ENCODE results near the gene SLC8B1. TPM values are rescaled to one million over a fixed set of nuclear protein-coding genes. Genes with fewer than 3 reads are reported as not detected.
A peak's percentile ranks its signal among the peaks of the same experiment; 100 is the strongest.

SLC8B1 gene
- total RNA-seq, 1 donor, result 19.5 TPM

DNA sequence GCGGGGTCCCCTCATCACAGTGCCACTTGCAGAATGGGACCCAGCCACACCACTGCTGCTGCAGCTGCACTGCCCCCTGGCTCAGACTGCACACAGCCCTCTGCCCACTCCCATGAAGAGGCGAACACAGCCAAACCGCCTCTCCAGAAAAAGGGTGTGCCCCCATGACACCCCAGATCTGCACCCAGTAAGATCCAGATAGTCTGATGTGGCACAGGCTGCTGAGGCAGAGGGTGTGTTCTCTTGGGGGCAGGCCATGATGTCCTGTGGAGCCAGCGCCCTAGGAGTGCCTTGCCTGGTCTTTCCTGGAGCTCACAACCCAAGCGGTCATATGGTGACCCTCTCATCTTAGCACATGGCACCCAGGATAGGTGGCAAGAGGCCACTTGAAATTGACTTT, 44.4 kb downstream of the SLC8B1 start:
- Histone ChIP-seq H3K27ac (ENCODE audit: low read depth, low read length) (no peak overlapping the region), H4K20me1 (ENCODE audit: insufficient read depth, low read length) (peaks cover 3% of the 10 kb centered on the region), H3K4me1 (ENCODE audit: insufficient read depth, low read length) (peaks cover 19% of the 10 kb centered on the region), H3K4me3 (ENCODE audit: insufficient read depth, low read length) (no peak overlapping the region), H3K27me3 (ENCODE audit: insufficient read depth, low read length) (no peaks in the 10 kb centered on the region), H3K4me2 (ENCODE audit: insufficient read depth, low read length) (no peak overlapping the region), H3K9me3 (ENCODE audit: low read depth, low read length) (no peaks in the 10 kb centered on the region), H3K36me3 (ENCODE audit: insufficient read depth, low read length) (peaks cover 22% of the 10 kb centered on the region), H3K79me2 (ENCODE audit: insufficient read depth, low read length) (no peaks in the 10 kb centered on the region), H2AFZ (ENCODE audit: low read length) (no peak overlapping the region)
- DNase-seq (ENCODE audit: insufficient read length, low spot score, missing footprints), result no peak
- TF ChIP-seq, protein P1, sequence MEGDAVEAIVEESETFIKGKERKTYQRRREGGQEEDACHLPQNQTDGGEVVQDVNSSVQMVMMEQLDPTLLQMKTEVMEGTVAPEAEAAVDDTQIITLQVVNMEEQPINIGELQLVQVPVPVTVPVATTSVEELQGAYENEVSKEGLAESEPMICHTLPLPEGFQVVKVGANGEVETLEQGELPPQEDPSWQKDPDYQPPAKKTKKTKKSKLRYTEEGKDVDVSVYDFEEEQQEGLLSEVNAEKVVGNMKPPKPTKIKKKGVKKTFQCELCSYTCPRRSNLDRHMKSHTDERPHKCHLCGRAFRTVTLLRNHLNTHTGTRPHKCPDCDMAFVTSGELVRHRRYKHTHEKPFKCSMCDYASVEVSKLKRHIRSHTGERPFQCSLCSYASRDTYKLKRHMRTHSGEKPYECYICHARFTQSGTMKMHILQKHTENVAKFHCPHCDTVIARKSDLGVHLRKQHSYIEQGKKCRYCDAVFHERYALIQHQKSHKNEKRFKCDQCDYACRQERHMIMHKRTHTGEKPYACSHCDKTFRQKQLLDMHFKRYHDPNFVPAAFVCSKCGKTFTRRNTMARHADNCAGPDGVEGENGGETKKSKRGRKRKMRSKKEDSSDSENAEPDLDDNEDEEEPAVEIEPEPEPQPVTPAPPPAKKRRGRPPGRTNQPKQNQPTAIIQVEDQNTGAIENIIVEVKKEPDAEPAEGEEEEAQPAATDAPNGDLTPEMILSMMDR (IDR thresholded peaks at IDR 0.05; ENCODE audit: extremely low read depth, low read depth, low read length), result no peak

GRCh38 chr12:113289361-113289760, 45.5 kb downstream of the SLC8B1 start:
- no peak overlapping the region for H3K4me3 ChIP-seq (ENCODE audit: insufficient read depth, low read length)
- H3K9me3 ChIP-seq (ENCODE audit: low read depth, low read length), result no peaks in the 10 kb centered on the region
- no peak overlapping the region for H3K4me2 ChIP-seq (ENCODE audit: insufficient read depth, low read length)
- H3K4me1 ChIP-seq (ENCODE audit: insufficient read depth, low read length), result peaks cover 19% of the 10 kb centered on the region
- TF ChIP-seq, protein P1 (IDR thresholded peaks at IDR 0.05; ENCODE audit: extremely low read depth, low read depth, low read length), result no peak
- no peak overlapping the region for H2AFZ ChIP-seq (ENCODE audit: low read length)
- peak; percentile 91 for DNase-seq (ENCODE audit: insufficient read length, low spot score, missing footprints)
- H3K27me3 ChIP-seq (ENCODE audit: insufficient read depth, low read length), result no peaks in the 10 kb centered on the region
- H3K79me2 ChIP-seq (ENCODE audit: insufficient read depth, low read length), result no peaks in the 10 kb centered on the region
- peaks cover 19% of the 10 kb centered on the region for H3K36me3 ChIP-seq (ENCODE audit: insufficient read depth, low read length)
- no peak overlapping the region for H3K27ac ChIP-seq (ENCODE audit: low read depth, low read length)
- H4K20me1 ChIP-seq (ENCODE audit: insufficient read depth, low read length), result peaks cover 3% of the 10 kb centered on the region

DNA sequence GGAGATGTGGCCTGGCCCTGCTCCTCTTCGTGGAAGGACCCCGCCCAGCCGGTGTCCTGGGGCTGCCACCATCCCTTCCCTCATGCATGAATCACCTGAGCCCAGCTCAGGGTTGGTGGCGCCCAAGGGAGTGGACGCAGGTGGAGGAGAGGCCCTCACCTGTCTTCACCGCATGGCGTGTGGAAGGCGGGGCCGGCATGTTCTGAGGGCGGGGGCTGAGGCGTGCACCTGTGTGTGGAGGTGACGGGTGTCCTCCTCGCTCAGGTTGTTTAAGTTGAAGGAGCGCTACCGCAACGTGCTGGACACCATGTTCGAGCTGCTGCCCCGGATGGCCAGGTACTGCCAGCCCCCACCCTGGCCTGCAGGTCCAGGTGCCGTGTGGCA, 47.0 kb downstream of the SLC8B1 start:
- H3K4me2 ChIP-seq (ENCODE audit: insufficient read depth, low read length), result no peak overlapping the region
- TF ChIP-seq, protein P1 (IDR thresholded peaks at IDR 0.05; ENCODE audit: extremely low read depth, low read depth, low read length), result no peak
- no peak overlapping the region for H3K4me3 ChIP-seq (ENCODE audit: insufficient read depth, low read length)
- DNase-seq (ENCODE audit: insufficient read length, low spot score, missing footprints), result peak; percentile 73
- no peaks in the 10 kb centered on the region for H3K9me3 ChIP-seq (ENCODE audit: low read depth, low read length)
- no peak overlapping the region for H2AFZ ChIP-seq (ENCODE audit: low read length)
- no peaks in the 10 kb centered on the region for H3K79me2 ChIP-seq (ENCODE audit: insufficient read depth, low read length)
- no peaks in the 10 kb centered on the region for H3K27me3 ChIP-seq (ENCODE audit: insufficient read depth, low read length)
- no peak overlapping the region for H3K27ac ChIP-seq (ENCODE audit: low read depth, low read length)
- H3K4me1 ChIP-seq (ENCODE audit: insufficient read depth, low read length), result peaks cover 19% of the 10 kb centered on the region
- peaks cover 17% of the 10 kb centered on the region for H3K36me3 ChIP-seq (ENCODE audit: insufficient read depth, low read length)
- peaks cover 3% of the 10 kb centered on the region for H4K20me1 ChIP-seq (ENCODE audit: insufficient read depth, low read length)

DNA sequence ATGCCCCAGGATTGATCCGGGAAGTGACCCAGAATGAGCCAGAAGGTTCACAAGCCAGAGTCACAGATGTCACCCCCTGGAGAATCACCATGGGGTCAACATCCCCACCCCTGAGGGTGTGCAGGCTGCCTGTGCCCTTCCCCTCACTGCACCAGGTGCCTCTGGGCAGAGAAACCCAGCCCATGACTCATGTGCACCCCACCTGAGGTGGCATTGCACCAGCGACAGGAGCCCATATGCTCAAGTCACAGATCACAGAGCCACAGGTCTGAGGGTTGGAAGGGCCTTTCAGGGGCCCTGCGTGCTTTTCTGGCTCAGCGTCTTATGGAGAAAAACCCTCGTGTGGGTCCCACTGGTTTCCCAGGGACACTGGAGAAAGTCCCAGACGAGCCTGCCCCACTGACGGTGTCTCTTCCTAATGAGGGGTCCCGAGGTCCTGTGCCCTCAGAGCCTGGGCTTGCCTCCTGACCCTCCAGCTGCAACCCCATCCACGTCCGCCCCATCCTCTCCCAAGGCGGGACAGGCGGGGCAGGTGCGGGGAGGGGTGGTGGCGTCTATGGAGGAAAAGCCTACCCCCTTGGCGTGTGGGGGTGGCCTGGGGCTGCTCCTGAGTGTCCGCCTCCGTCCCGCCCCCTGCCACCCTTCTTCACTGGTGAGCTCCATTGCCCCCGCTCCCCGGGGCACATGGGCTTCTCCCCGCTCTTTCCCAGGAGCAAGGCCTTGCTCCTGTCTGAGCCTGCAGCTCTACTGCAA, 47.6 kb downstream of the SLC8B1 start:
- Histone ChIP-seq H3K36me3 (ENCODE audit: insufficient read depth, low read length) (peaks cover 15% of the 10 kb centered on the region), H3K9me3 (ENCODE audit: low read depth, low read length) (no peaks in the 10 kb centered on the region), H3K4me1 (ENCODE audit: insufficient read depth, low read length) (peaks cover 16% of the 10 kb centered on the region), H3K27ac (ENCODE audit: low read depth, low read length) (no peak overlapping the region), H3K4me2 (ENCODE audit: insufficient read depth, low read length) (no peak overlapping the region), H3K27me3 (ENCODE audit: insufficient read depth, low read length) (no peaks in the 10 kb centered on the region), H4K20me1 (ENCODE audit: insufficient read depth, low read length) (peaks cover 3% of the 10 kb centered on the region), H3K4me3 (ENCODE audit: insufficient read depth, low read length) (no peak overlapping the region), H2AFZ (ENCODE audit: low read length) (no peak overlapping the region), H3K79me2 (ENCODE audit: insufficient read depth, low read length) (no peaks in the 10 kb centered on the region)
- TF ChIP-seq, protein P1 (IDR thresholded peaks at IDR 0.05; ENCODE audit: extremely low read depth, low read depth, low read length), result no peak
- DNase-seq (ENCODE audit: insufficient read length, low spot score, missing footprints), result peak; percentile 73
